Measurements from ENCODE around the gene KLHL2.

DNA sequence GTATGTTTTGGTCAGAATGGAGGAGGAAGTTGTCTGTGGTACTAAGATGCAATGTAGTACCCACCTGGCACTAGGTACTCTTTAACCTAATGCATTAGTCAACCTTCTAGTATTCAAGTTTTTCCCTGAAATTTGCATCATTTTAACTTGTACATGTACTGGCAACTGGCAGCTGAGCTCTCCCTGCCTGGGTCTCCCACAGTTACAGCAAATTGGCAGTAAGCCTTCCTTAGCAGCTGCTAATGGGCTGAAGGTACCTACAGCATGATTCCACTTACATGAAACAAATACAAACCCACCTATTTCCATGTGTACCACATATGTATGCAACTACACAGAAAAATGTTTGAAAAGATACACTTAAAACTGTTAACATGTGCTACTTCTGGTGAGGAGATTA, 8.1 kb upstream of the KLHL2 start:
- TF ChIP-seq, protein P1, sequence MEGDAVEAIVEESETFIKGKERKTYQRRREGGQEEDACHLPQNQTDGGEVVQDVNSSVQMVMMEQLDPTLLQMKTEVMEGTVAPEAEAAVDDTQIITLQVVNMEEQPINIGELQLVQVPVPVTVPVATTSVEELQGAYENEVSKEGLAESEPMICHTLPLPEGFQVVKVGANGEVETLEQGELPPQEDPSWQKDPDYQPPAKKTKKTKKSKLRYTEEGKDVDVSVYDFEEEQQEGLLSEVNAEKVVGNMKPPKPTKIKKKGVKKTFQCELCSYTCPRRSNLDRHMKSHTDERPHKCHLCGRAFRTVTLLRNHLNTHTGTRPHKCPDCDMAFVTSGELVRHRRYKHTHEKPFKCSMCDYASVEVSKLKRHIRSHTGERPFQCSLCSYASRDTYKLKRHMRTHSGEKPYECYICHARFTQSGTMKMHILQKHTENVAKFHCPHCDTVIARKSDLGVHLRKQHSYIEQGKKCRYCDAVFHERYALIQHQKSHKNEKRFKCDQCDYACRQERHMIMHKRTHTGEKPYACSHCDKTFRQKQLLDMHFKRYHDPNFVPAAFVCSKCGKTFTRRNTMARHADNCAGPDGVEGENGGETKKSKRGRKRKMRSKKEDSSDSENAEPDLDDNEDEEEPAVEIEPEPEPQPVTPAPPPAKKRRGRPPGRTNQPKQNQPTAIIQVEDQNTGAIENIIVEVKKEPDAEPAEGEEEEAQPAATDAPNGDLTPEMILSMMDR (IDR thresholded peaks at IDR 0.05; ENCODE audit: extremely low read depth in 1 of 2, insufficient read depth in 1 of 2, low read depth in 1 of 2, low read length in 2 of 2), result no peak
- no peak for TF ChIP-seq POLR2A (IDR thresholded peaks at IDR 0.05; ENCODE audit: low read depth, low read length)
- TF ChIP-seq POLR2AphosphoS5 (IDR thresholded peaks at IDR 0.05; ENCODE audit: insufficient read depth, low read depth, low read length), result no peak
- TF ChIP-seq, protein P2, sequence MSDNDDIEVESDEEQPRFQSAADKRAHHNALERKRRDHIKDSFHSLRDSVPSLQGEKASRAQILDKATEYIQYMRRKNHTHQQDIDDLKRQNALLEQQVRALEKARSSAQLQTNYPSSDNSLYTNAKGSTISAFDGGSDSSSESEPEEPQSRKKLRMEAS (IDR thresholded peaks at IDR 0.05; ENCODE audit: insufficient read depth, insufficient read length), result no peak

All from endothelial cell of umbilical vein (primary cell).